PFSK-1 (cell line): Measurements from ENCODE around the gene GMDS.

Experiments
- FOXP2 ChIP-seq: optimal IDR thresholded peaks from 2 replicates; pipeline ENCODE3; 2011; ENCODE audit warnings: borderline replicate concordance, control low read depth, inconsistent platforms; ENCODE audit not compliant: insufficient read depth; ENCODE audit errors: extremely low read length, extremely low read depth
- POLR2AphosphoS5 ChIP-seq: IDR thresholded peaks from 2 replicates; pipeline ENCODE4 v1.6.1; 2012; ENCODE audit warnings: low read depth, mild to moderate bottlenecking, control low read depth, low read length, moderate library complexity
- SIN3A ChIP-seq: IDR thresholded peaks from 2 replicates; pipeline ENCODE4 v1.6.1; 2012; ENCODE audit warnings: mild to moderate bottlenecking, low read length, moderate library complexity, borderline replicate concordance; ENCODE audit not compliant: insufficient read depth
- TAF1 ChIP-seq: IDR thresholded peaks from 2 replicates; pipeline ENCODE4 v1.6.1; 2012; ENCODE audit warnings: low read length, control low read depth, borderline replicate concordance; ENCODE audit not compliant: insufficient read depth
- TF ChIP-seq, protein P1 (sequence below), 2 experiments: IDR thresholded peaks; 2 replicates each; pipeline versions ENCODE4 v1.6.1 to v1.8.0; 2011 to 2012; ENCODE audit warnings: low read depth in 2 of 2, low read length in 2 of 2, control low read depth in 1 of 2, inconsistent platforms in 1 of 2, mild to moderate bottlenecking in 1 of 2, moderate library complexity in 1 of 2; ENCODE audit not compliant: insufficient read depth in 1 of 2

GMDS gene

DNA sequence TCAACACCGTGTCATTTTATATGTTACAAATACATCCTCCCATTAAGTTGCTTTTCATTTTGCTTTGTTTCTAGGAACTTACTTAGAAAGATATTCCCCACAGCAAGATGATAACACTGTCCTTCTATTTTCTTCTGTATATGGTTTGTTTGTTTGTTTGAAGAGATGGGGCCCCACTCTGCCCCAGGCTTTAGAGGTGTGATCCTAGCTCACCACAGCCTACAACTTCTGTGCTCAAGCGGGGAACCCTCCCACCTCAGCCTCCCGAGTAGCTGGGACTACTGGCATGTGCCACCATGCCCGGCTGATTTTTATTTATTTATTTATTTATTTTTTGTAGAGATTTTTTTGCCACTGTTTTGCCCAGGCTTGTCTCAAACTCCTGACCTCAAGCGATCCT, 14.2 kb upstream of the GMDS start:
- TF ChIP-seq FOXP2, result no peak
- no peak for TF ChIP-seq TAF1
- TF ChIP-seq POLR2AphosphoS5, result no peak
- TF ChIP-seq, protein P1, sequence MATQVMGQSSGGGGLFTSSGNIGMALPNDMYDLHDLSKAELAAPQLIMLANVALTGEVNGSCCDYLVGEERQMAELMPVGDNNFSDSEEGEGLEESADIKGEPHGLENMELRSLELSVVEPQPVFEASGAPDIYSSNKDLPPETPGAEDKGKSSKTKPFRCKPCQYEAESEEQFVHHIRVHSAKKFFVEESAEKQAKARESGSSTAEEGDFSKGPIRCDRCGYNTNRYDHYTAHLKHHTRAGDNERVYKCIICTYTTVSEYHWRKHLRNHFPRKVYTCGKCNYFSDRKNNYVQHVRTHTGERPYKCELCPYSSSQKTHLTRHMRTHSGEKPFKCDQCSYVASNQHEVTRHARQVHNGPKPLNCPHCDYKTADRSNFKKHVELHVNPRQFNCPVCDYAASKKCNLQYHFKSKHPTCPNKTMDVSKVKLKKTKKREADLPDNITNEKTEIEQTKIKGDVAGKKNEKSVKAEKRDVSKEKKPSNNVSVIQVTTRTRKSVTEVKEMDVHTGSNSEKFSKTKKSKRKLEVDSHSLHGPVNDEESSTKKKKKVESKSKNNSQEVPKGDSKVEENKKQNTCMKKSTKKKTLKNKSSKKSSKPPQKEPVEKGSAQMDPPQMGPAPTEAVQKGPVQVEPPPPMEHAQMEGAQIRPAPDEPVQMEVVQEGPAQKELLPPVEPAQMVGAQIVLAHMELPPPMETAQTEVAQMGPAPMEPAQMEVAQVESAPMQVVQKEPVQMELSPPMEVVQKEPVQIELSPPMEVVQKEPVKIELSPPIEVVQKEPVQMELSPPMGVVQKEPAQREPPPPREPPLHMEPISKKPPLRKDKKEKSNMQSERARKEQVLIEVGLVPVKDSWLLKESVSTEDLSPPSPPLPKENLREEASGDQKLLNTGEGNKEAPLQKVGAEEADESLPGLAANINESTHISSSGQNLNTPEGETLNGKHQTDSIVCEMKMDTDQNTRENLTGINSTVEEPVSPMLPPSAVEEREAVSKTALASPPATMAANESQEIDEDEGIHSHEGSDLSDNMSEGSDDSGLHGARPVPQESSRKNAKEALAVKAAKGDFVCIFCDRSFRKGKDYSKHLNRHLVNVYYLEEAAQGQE (IDR thresholded peaks at IDR 0.05; ENCODE audit: insufficient read depth in 1 of 2, low read depth in 2 of 2, low read length in 2 of 2), result no peak
- no peak for TF ChIP-seq SIN3A

DNA sequence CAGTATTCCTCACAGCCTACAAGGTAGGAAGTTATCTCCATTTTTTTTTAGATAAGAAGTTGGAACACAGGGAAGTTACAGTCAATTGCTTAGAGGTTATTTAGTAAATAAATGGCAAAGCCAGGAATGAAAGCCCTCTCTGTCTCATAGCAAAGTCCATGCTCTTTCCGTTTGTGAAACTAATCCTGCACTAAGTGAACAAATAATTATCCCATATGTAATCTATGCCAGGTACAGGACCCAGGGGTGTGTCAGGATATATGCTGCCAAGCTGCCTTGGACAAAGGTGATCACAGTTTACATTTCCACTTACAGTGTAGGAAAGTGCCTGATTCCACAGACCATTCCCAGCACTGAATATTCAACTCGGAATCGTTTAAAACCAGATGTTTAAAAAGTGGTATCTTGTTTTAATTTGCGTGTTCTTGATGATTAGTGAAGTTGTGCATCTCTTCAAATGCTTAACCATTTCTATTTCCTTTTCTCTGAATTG, 13.6 kb upstream of the GMDS start:
- TF ChIP-seq POLR2AphosphoS5, result no peak
- TF ChIP-seq SIN3A, result no peak
- no peak for TF ChIP-seq FOXP2

DNA sequence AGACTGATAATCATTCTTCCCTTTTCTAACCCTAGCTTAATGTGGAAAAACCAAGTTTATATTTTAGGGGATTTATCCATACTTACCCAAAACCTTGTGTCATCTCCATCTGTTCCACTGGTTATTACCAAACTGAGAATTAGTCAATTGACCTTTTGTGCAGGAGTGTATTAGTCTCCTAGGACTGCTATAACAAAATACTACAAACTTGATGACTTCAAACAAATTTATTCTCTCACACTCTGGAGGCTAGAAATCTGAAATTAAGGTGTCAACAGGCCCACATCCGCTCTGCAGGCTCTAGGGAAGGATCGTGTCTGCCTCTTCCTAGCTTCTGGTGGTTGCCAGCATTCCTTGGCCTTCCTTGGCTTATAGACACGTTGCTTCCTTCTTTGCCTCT, 12.7 kb upstream of the GMDS start:
- TF ChIP-seq FOXP2 (no peak), POLR2AphosphoS5 (no peak), TAF1 (no peak), SIN3A (no peak)
- TF ChIP-seq, protein P1 (IDR thresholded peaks at IDR 0.05; ENCODE audit: insufficient read depth in 1 of 2, low read depth in 2 of 2, low read length in 2 of 2), result no peak

DNA sequence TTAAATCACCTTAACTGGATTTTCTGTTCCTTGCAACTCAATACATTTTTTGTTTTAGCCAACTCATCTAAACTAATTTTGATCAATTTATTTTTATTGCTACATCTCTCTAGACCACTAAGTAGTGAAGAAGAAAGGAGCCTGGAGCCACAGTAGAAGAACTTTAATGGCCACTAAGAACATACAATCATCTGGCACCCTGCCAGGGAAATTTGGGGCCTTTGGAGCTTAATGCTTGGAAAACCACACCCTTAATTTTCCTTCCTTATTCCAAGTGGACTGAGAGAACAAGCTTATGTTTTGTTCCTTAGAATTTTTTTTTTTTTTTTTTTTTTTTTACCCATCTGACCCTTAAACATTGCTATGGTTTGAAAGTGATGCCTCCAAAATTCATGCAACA, 12.0 kb upstream of the GMDS start:
- TF ChIP-seq POLR2AphosphoS5, result no peak
- TF ChIP-seq SIN3A, result no peak
- TF ChIP-seq, protein P1 (IDR thresholded peaks at IDR 0.05; ENCODE audit: insufficient read depth in 1 of 2, low read depth in 2 of 2, low read length in 2 of 2), result no peak
- no peak for TF ChIP-seq FOXP2
- TF ChIP-seq TAF1, result no peak

DNA sequence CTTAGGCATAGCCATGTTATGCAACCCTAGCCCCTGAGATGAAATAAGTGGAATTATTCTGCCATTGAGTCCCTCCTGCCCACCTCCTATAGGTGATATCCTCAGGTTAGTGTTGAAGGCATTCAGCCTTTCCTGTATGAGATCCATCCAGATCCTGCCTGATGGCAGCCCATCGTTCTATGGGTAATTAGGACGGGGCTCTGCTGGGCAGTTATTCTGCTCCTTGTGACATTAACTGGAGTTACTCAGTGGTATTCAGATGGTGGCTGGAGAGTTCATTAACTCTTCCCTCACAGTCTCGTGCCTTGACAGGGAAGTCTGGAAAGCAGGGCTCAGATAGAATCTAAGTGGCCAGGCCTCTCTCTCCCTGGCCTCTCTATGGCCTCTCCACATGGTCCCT, 9.3 kb upstream of the GMDS start:
- TF ChIP-seq FOXP2, result no peak
- no peak for TF ChIP-seq TAF1
- TF ChIP-seq, protein P1 (IDR thresholded peaks at IDR 0.05; ENCODE audit: insufficient read depth in 1 of 2, low read depth in 2 of 2, low read length in 2 of 2), result no peak
- no peak for TF ChIP-seq POLR2AphosphoS5
